HG02571 (cell line): Measurements from ENCODE around the gene CST6.
"Not testable (repeated sequence)": the region's sequence is repeated elsewhere in the genome, so short reads cannot be mapped to it uniquely, and the experiment has no call there.

Experiments used
- ATAC-seq: cut with Tn5 transposase; IDR thresholded peaks from one replicate; pipeline ENCODE4 v1.9.1; 2021; ENCODE audit warnings: mild to moderate bottlenecking, moderate library complexity; ENCODE audit not compliant: unreplicated experiment

CST6 gene

DNA sequence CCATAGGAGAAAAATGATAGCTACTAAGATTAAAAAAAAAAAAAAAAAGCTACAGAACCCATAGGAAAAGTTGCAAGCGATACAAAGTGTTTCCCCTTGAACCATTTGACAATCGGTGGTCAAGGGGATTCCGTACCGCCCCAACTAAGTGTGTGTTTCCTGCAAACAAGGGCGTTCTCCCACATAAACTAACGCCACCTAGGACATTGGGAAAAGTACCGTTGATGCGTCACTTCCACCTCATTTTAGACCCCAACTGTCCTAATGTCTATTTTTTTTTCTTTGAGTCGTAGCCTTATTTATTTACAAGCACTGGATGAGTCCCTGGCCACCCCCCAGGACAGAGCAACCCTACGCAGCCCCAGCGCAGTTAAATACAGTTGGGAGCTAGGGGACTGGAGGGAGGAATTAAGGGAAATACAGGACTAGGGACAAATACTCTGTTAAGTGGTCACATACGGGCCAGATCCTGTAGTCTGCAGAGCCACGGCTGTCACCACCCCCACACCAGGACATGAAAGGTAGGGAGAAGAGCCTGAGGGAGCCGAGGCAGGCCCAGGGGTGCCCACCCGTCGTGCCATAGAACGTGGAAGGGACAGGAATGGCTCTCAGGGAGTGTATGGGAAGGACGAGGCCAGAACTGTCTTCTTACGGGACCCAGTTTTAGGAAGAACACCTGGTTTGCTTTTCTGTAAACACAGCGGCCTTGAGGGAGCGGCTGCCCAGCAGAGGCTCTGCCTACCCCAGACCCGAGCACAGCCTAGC, 28.8 kb upstream of the CST6 start:
- ATAC-seq: no peak

GRCh38 chr11:65983589-65983987, 28.2 kb upstream of the CST6 start:
- ATAC-seq: no peak

GRCh38 chr11:65987336-65987735, 24.5 kb upstream of the CST6 start:
- no peak for ATAC-seq

GRCh38 chr11:65988791-65989592, 22.8 kb upstream of the CST6 start:
- ATAC-seq: no peak

DNA sequence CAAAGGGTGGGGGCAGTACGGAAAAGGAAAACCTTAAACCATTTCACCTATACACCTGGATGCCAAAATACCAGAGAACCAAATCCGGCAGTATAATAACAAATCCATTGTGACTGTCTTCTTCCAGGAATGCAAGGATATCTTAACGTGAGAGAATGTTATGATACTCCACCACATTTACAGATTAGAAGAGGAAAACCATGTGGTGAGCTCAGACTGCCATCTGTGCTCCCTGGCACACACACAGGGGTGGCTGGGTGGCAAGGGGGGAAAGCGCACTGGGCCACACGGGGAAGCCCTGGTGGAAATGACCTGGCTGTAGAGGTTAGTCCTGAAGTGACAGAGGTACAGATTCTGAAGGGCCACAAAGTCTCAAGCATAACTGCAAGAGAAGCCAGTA, 19.8 kb upstream of the CST6 start:
- ATAC-seq: no peak

DNA sequence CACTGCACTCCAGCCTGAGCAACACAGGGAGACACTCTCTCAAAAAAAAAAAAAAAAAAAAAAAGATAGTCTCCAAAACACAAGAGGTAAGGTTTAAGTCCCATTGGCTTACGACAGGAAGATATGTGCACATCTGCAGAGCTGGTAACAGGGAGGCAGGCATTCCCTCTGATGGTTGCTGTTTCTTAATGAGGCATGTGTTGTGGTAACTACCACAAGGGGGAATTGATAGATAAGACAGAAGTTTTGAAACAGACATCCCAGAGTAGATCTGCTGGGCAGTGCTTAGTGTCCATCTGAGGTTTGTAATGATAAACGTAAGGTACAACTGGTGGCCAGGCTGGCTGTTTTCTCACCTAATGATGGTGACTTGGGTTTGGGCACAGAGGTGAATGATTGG, 14.5 kb upstream of the CST6 start:
- ATAC-seq: no peak

DNA sequence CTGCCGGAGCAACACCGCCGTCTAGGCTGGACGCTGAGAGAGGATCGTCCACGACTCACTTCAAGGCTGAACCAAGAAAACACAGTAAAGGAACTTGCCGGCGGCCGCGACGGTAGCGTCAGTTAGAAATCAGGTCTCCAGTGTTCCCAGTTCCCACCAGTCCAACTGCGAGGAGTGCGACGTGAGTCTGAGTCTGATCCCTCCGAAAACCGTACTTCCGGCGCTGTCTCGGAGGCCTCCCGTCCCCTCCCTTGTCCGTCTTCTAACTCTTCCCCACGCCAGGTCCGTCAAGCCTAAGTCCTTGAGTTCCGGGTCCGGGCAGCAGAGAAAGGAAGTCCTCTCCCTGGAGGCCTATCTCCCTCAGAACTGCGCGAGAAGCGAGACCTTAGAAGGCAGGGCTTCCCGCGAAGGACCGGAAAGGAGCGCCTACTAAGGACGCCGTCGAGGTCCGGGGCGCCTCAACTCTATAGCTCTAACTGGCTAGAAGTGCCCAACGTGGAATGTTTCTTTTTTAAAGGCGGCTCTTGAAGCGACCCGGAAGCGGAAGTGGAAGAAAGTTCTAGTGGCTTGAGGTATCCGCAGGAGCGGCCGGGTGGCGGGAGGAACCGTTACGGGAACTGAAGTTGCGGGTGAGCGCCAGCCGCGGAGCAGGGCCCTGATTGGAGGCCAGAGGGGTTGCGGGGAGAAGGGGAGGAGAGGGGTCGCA, 9.7 kb upstream of the CST6 start, which contains the start of the genes BANF1 and EIF1AD:
BANF1 (plus strand) TSS at position 562 of the 706 bp plus-strand sequence. CDS start 748 bp downstream, outside the sequence.
EIF1AD (minus strand) TSS at position 216 of the 706 bp plus-strand sequence. CDS start 1,768 bp downstream, outside the sequence.
- ATAC-seq: peak; percentile 68

- ATAC-seq: peak; percentile 48
These were observed 9.1 kb upstream of the CST6 start for GRCh38 chr11:66002648-66003225.

- ATAC-seq: no peak
These were observed 8.5 kb upstream of the CST6 start for GRCh38 chr11:66003291-66003690.

DNA sequence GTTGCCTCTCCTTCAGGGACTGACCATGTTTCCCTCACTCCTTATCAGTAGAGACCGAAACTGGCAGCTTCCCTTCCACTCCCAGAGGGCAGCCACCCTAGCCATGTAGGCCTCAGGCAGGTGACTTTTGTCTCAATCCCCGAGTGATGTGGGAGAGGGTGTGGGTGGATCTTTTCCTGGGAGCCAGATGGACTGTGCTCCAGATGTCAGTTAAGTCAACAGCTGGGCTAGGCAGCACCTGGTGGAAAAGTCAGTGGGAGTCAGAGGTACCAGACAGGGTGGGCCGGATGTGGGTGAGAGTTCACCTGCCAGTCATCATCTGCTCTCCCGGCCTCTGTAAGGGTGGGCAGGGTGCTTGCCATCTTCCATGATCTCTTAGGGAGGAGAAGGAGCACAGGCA, 7.6 kb upstream of the CST6 start:
- ATAC-seq: no peak

GRCh38 chr11:66006134-66006890, 5.5 kb upstream of the CST6 start:
- no peak for ATAC-seq

- ATAC-seq: no peak
These were observed 5.0 kb upstream of the CST6 start for GRCh38 chr11:66006891-66007176.

- ATAC-seq: no peak
These were observed 4.6 kb upstream of the CST6 start for GRCh38 chr11:66007201-66007634.

- ATAC-seq: no peak
These were observed 3.7 kb upstream of the CST6 start for GRCh38 chr11:66008095-66008467.

DNA sequence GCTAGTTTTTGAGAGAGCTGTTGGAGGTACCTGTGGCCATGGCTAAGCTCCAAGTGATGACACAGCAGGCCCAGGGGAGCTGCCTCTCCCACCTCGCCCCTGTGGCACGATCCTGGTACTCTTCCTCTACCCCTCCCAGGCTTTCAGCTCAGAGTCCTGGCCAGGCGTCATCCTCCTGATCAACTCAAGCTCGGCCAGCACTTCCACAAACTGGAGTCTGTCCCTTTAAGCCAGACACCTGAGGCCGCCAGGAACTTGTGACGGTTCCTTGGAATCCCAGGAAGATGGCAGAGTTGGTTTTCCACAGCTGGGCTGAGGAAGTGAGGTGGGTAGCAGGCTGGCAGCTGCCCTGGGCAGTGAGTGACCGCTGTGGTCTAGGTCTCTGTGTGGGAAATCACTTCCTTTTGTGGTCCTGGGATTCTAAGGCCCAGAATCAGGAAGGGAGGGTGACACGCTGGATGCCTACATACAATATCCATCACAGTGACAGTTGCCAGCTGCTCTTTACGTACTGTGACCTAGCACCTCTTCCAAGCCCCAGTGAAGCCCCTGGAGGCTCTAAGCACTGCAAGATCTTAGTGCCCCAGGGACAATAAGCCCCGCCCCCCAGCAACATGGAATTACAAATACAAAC, 3.2 kb upstream of the CST6 start:
- ATAC-seq: no peak

DNA sequence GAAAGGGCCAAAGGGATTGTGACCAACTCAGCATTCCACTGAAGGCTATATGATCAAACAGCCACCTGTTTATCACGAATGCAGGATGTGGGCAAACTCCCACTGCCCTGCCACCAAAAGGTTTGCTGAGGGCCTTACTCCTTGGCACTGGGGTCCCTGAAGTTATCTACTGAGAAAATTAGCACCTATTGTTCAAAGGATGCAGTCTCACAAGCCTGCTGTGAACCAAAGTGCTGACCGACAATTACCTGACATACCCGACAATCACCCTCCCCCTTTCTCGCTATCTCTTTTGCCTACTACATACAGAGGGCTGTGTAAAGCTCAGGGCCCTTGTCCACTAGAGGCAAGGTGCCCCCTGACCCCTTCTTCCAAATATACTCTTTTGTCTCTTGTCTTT, 1.8 kb upstream of the CST6 start:
- ATAC-seq: not testable (repeated sequence)

DNA sequence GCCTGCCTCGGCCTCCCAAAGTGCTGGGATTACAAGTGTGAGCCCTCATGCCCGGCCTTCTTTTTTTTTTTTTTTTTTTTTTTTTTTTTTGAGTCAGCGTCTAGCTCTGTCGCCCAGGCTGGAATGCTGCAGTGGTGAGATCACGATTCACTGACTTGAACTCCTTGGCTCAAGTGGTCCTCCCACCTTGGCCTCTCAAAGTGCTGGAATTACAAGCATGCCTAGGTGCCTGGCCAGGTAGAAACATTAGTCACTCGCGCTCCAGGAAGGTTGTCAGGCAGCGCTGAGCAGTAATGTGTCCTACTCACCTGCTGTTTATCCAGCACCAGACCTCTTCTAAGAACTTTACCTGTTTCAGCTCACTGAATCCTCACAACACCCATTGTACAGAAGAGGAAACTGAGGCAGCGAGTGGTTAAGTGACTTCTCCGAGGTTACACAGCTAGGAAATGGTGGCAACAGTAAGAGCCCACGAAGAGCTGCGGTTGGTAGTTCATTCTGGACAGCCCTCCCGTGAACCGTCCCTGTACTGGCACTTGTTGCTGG, 496 bp upstream of the CST6 start:
- no peak for ATAC-seq

DNA sequence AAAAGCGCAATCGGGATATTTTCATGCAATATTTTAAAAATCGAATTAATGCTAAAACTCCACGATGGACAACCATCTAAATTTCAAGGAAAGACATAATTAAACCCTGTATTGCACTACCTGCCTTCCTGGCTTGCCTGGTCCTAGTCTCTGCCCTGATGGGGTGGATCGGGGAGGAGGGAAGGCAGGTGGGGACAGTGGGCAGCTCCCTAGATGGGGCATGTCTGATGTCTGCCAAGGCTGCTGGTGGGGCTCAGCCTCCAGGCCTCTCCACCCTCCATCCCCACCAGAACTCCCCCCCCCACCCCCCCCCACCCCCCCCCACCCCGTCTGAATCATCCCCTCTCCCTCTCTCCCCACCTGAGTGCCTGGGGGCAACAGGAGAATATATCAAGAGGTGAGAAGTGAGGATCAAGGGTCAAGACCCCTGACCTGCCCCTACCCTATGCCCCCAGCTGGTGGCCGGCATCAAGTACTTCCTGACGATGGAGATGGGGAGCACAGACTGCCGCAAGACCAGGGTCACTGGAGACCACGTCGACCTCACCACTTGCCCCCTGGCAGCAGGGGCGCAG, 650 bp downstream of the CST6 start:
- ATAC-seq: no peak

- no peak for ATAC-seq
These were observed 1.3 kb downstream of the CST6 start for GRCh38 chr11:66012946-66013761.
